Activated CD8-positive, alpha-beta memory T cell treated with anti-CD3 and anti-CD28 coated beads for 48 hours (primary cell): ENCODE measurements around the gene N4BP3.
A peak's percentile ranks its signal among the peaks of the same experiment; 100 is the strongest.

Source experiments
- DNase-seq, 3 experiments: peaks; one replicate each; pipeline ENCODE4 v3.0.0-alpha.2; 2020; ENCODE audit warnings: low read depth in 2 of 3, low spot score in 2 of 3

The N4BP3 gene

DNA sequence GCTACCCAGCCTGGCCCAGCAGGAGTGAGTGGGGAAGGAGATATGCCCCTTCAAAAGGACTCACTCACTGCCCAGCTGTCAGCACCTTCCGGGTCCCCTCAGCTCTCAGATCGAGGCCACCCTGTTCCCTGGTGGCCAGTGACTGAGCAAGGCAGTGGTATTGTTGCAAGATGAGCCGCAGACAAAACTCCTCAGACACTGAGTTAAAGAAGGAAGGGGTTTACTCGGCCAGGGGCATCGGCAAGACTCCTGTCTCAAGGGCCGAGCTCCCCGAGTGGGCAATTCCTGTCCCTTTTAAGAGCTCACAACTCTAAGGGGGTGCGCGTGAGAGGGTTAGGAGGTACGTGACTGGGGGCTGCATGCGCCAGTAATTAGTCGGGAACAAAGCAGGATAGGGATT is 9.7 kb upstream of the N4BP3 start:
- no peak for DNase-seq

DNA sequence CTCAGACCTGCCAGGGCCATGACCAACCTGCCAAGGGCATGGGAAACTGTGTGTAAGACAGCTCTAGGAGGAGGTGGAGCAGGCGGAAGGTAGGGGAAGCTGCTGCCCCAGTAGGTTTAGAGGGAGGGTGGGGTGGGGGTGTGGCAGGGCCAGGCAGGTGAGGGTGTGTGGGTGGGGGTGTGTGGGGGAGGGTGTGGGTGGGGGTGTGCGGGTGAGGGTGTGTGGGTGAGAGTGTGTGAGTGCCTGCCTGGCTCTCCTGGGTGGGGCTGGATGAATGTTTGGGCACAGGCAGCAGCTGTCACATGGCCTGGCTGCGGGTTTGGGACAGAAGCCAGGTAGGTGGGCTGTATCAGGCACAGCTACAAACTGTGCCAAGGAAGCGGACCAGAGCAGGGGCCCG is 8.8 kb upstream of the N4BP3 start:
- no peak for DNase-seq

DNA sequence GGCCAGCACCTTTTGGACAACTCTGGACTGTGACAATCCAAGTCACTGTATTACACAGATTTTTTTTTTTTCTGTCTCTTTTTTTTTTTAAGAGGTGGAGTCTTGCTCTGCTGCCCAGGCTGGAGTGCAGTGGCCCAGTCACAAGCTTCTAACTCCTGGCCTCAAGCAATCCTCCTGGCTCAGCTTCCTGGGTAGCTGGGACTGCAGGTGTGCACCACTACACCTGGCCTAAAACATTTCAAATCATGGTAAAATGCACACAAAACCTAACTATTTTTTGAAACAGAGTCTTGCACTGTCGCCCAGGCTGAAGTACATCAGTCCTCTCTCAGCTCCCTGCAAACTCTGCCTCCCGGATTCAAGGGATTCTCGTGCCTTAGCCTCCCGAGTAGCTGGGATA is 7.2 kb upstream of the N4BP3 start:
- DNase-seq: no peak

DNA sequence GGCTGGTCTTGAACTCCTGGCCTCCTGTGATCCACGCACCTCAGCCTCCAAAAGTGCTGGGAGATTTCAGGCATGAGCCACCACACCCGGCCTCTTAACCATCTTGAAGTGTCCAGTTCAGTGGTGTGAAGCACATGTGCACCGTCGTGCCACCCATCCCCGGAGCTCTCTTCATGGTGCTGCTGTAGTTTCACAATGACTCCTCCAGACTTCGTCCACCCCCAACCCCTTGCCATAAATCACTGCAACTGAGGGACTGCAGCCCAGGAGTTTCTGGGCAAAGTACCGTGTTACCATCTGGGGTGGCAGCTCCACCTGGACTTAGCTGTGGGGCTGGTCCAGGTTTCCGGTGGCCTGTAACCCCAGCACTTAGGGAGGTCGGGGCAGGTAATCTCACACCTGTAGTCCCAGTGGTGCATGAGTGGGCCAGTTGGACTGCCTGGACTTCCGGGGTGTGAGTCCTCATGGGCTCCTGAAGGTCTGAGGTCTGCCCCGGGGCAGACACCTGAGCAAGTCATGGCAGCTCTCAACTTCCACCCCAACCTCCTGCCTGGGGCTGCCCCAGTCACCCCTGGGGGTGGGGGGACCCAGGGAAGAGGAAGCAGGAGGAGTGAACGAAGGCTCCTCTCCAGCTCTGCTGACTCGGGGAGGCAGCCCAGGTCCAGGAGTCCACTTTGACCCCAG is 6.6 kb upstream of the N4BP3 start:
- DNase-seq: no peak

DNA sequence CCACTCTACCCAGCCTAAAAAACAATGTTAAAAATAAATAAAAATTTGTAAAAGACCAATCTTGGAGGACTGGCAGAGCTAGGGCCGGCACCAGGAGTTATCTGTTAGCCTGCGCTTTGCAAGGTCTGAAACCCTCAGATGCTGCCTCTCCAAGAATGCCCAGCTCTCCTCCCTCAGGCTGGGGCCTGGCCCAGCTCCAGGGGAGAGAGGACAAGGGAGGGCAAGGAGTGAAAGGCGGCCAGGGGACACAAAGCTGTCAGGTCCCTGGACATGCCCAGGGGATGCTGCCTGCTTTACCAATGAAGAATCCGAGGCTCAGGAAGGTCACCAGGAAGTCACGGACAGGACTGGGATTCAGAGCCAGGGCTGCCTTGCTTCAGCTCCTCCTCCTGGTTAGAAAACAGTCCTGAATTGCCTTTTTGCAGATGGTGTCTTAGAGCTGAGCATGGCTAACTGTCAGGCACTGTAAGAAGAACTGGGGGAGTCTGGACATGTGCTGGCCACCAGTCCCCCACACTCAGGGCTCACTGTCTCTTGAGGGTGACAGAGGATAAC is 5.5 kb upstream of the N4BP3 start:
- DNase-seq: no peak

DNA sequence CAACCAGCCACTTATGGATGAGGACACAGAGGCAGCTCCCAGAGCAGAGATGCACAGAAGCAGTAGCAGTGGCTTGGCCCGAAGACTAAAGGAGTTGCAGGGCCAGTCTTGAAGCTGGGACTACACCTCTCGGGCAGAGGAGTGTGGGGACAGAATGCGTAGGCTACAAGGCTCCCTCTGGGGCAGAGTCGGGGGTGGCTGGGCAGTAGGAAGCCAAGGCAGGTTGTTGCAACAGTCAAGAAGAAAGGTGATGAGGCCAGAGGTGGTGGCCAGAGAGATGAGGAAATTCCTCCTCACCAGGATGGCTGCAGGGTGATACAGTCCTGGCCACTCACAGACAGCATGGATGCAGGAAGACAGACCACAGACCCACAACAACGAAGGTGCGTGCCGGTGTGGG is 4.9 kb upstream of the N4BP3 start:
- no peak for DNase-seq

DNA sequence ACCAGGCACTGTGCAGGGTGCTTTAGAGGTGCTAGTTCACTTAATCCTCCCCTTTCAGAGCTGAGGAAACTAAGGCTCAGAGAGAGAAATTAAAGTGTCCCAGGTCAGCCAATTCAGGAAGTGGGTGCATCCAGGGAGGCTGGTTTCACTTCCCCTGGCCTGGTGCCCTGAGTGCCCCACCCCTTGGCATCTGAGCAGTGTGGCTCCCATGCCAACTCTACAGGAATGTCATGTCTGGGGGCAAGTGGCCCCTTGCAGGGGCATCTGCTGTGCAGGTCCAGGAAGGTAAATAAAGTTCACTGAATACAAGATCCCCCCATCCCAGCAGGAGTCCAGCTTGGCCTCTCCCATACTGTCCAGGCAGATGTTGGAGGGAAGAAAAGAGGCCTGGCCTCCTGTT is 4.4 kb upstream of the N4BP3 start:
- DNase-seq: no peak

DNA sequence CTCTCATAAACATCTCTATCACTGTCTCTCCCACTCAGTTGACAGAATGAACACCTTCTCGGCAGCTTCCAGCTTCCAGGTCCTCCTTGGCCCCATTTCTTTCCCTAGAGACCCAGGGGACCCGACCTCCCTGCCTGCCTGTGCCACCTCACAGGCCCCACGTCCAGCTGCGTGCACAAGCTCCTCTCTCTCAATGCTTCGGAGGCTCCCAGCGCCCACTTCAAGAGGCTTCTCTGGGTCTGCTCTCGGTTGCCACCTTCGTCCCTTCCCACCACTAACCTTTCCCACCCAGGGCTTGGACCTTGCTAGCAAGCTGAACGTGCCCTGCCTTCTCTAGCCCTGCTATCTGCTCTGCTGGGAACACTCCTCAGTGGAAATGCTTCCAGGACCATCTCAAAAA is 2.8 kb upstream of the N4BP3 start:
- DNase-seq: no peak

DNA sequence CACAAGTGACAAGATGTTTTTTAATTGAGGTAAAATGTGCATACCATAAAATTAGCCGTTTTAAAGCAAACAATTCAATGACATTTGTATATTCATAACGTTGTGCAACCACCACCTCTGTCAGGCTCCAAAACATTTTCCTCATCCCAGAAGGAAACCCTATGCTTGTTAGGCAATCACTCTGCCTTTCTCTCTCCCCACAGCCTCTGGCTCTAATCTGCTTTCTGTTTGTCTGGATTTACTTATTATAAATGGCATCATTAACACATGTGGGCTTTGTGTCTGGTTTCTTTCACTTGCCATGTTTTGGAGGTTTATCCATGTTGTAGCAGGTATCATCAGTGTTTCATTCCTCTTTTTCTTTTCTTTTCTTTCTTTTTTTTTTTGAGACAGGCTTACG is 1.4 kb upstream of the N4BP3 start:
- no peak for DNase-seq

DNA sequence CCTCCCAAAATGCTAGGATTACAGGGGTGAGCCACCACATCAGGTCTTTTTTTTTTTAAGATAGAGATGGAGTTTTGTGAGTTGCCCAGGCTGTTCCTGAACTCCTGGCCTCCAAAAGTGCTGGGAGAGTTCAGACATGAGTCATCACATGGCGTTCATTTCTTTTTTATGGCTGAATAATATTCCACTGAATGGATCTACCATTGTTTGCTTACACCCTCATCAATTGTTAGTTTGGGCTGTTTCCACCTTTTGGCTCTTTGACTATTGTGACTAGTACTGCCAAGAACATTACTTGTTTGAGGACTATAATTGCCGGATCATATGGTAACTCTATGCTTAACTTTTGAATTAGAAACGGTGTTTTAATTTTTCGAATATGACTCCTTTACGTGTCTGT is 787 bp upstream of the N4BP3 start:
- no peak for DNase-seq

DNA sequence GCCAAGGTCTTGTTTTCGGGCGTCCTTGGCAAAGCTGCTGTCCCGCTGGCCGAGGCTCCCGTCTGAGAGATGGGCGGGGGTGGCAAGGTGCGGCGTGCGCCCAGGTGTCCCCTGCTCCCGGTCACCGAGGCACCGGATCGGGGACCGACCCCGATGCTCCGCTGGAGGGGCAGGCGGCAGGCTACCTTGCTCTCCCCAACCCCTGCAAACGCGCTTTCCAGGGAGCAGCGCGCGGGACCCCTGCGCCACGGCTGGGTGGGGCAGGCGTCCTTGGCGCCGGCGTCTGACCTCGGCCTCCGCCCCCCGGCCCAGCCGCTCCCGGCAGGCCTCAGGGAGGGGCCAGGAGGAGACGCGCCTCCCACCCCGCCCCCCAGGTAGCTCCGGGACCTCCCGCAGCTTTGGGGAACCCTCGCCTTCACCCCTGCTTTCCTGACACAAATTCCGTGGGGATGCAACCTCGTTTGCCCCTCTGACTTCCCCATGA is 551 bp downstream of the N4BP3 start:
- peak in 1 of 3 experiments; percentile 22 for DNase-seq

DNA sequence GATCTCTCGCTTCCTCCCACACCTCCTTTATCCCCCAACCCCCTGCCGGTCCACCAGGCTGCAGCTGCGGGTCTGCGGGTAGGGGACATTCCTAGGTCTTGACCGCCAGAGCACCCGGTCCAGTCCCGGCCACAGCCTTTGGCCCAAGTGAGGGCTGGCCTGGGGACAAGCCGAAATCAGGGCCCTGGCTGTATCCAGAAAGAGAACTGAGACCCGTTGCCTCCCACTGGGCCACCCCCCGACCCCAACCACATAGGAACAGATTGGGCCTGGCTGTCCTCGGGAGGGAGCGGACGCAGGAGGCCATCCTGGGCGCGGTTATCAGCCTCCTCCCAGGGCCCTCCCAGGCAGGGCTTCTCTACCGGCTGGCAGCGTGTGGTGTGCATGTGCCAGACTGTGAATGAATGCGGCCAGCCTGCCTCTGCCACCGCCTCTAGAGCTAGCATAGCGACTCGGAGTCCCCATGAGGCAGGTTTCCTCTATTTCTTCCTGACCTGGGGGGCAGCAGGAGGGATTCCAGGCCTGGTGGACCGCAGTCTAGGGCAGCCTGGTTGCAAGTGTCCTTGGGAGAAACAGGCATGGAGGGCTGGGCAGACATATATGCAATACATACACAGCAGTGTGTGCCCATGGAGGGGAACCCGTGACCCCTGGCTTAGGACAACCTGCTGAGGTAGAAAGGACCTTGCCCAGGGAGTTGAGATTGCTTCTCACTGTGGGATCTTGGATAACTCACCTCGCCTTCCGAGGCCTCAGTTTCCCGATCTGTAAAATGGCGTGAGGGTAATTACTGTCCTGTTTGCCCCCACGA is 1.2 kb downstream of the N4BP3 start:
- DNase-seq: peak in 1 of 3 experiments; percentile 23

DNA sequence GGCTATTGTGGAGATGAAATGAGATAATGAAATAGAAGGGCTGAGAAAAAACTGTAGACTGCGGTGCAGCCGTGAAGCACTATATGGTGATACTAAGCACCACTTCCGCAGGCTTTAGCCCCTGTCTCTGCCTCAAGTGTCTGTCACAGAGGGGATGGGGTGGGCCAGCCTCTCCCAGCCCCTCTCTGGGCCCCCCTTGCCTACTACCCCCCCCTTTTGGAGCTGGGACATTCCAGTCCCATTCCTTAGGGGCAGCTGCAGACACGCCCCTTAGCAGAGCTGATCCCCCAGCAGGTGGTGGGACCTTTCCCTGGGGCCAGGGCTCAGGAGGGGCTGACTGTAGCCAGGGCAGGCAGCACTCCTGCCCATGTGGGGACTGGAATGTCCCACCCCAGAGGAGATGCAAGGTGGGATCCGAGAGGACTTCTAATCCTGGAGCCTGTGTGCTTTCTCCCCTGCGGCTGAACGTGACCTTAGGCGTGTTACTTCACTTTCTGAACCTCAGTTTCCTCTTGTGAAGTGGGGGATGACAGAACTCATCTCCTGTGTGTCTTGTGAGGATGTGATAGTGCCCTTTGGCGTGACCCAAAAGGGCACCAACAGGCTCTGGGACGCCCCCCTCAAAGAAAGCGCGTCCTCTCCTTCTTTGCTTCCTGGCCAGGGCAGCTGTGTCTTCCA is 1.9 kb downstream of the N4BP3 start:
- DNase-seq: no peak

DNA sequence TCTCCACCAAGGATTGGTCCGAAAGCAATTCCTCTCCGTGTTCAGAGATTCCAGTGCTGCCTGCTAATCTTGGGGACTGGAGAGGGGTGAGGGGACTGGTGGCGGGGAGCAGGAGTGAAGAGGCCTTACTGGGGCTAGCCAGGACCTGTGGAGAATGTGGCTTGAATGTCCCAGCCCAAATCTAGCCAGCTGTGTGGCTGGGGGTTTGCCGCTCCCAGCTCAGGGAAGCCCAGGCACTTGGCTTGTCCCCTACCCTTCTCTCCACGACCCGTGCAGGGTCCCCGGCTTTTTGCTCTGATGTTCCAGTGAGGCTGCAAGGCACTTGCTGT is 2.4 kb downstream of the N4BP3 start:
- DNase-seq: no peak

DNA sequence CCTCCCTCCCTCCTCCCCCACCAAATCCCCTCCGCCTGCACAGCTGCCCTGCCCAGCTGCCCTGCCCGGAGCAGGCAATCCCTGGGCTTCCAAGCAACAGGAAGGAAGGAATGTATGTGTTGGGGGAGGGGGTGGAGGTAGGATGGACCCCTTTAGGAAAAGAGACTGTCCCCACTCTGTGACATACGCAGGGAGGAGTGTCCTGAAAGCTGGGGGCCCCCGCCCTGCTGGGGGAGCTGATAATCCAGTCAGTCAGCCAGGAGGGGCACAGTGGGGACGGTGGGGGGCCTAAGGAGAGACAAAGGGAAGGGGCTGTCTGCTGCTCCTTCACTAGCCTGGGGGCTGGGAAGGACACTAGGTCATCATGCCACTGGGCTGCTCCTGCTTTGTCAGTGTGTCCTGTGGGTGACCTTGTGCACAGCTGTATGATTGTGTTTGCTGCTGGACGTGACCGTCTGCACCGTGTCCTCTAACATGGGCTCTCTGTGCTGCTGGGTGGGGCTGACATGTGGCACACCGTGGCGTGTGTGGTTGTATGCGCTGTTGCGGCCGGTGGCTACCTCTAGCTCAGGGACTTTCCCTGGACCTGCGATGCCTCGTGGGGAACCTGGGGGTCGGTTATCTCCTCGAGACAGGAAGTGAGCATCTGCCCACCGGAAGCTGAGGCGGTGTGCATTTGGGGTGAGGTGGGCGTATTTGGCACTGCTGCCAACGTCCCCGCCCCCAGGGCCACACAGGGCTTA is 3.0 kb downstream of the N4BP3 start:
- peak; percentile 52 to 67 (median 57) for DNase-seq

DNA sequence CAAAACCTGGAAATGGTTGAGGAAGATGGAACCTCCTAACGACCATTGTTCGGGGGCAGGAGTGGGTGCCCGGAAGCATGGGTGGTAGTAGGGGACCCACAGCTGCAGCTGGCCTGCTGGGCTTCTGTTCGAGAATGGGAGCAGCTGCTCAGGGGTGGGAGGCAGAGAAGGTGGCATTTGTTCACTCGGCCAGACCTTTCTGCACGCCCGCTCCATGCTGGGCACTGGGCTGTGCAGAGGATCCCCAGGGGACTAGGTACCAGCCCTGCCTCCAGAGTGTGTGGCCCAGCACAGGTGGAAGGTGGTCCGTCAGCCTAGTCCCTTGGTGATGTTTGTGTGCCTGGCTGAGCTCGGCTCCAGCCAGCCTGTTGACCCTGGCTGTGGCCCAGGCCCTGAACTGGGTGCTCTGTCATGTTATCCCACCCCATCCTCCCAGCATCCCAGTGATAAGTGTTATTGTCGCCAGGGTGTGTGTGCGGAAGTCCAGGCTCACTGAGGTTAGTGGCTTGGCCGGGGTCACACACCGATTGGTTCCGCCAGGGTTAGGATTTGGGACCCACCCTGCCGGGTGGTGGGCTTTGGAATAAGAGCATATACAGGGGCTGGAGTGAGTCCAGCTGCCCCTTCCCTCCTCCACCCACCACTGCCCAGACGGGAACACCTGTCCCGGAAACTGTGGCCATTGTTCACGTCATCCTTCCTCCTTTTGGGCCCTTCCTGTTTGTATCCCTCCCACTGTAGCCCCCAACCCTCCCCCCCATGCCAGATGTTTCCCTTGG is 4.8 kb downstream of the N4BP3 start:
- DNase-seq: no peak

DNA sequence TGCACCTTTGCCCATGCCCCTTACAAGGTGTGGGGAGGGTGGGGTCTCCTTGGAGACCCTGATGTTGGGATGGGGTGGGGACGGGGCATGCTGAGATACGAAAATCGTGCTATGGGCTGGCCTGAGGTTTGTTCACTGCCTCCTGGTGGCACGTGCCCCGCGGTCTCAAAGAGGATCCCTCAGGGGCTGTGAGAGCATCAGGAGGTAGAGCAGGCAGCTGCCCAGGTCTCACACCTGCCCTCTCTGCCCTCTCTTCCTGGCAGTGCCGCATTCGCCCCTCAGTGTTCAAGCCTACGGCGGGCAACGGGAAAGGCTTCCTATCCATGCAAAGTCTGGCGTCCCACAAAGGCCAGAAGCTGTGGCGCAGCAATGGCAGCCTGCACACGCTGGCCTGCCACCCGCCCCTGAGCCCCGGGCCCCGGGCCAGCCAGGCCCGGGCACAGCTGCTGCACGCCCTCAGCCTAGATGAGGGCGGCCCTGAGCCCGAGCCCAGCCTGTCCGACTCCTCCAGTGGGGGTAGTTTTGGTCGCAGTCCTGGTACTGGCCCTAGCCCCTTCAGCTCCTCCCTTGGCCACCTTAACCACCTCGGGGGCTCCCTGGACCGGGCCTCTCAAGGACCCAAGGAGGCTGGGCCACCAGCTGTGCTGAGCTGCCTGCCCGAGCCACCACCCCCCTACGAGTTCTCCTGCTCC is 6.7 kb downstream of the N4BP3 start:
- no peak for DNase-seq

DNA sequence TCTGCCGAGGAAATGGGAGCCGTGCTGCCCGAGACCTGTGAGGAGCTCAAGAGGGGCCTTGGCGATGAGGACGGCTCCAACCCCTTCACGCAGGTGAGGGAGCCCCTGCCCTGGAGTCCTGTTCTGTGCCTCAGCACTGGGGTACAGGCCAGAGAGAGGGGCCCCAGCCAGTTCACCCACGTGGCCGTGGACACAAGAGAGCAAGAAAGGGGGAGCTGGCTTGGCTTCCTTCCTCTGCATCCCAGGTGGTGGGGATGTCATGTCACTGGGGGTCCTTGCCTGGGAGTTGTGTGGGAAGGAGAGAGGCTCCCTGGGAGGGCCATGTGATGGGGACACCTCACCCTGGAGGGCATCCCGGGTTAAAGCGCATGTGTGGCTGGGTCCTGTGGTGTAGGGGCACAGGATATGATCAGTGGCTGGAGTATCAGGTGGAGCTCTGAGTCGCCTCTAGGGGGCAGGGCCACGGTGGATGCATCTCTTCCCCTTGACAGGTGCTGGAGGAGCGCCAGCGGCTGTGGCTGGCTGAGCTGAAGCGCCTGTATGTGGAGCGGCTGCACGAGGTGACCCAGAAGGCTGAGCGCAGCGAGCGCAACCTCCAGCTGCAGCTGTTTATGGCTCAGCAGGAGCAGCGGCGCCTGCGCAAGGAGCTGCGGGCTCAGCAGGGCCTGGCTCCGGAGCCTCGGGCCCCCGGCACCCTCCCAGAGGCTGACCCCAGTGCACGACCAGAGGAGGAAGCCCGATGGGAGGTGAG is 7.5 kb downstream of the N4BP3 start:
- peak in 2 of 3 experiments; percentile 21 to 56 for DNase-seq
